ENCODE data around the gene LYPLA2.
"Not testable (repeated sequence)": the region's sequence is repeated elsewhere in the genome, so short reads cannot be mapped to it uniquely, and the experiment has no call there.

Gene LYPLA2

GRCh38 chr1:23774174-23774880 lies 16.6 kb upstream of the LYPLA2 start:
- in situ Hi-C loops (cut with HindIII; ENCODE audit: low pct_ligation_motif_present, low sequenced_read_pairs): no loop called here
- Histone ChIP-seq H3K4me3 (ENCODE audit: low read depth, low read length) (no peak overlapping the region), H3K36me3 (replicated peaks) (no peaks in the 10 kb centered on the region), H3K27ac (no peak overlapping the region), H3K27me3 (replicated peaks) (no peaks in the 10 kb centered on the region)
- TF ChIP-seq CTCF (IDR thresholded peaks at IDR 0.05; ENCODE audit: low read depth, low read length, missing control alignments): no peak
- no peak for DNase-seq

- H3K27ac ChIP-seq: no peak overlapping the region
- no peak for DNase-seq
- no peak for TF ChIP-seq CTCF (IDR thresholded peaks at IDR 0.05; ENCODE audit: low read depth, low read length, missing control alignments)
- H3K4me3 ChIP-seq (ENCODE audit: low read depth, low read length): no peak overlapping the region
- no peaks in the 10 kb centered on the region for H3K27me3 ChIP-seq (replicated peaks)
- in situ Hi-C loops (cut with HindIII; ENCODE audit: low pct_ligation_motif_present, low sequenced_read_pairs): no loop called here
- no peaks in the 10 kb centered on the region for H3K36me3 ChIP-seq (replicated peaks)
Measured at GRCh38 chr1:23776217-23776616, 14.7 kb upstream of the LYPLA2 start.

GRCh38 chr1:23777979-23778814 lies 12.7 kb upstream of the LYPLA2 start, which contains the start of gene PITHD1:
Gene PITHD1, plus strand, starts transcription at chr1:23778418. Its CDS starts 98 bp downstream, at chr1:23778516.
- peak; percentile 66 for DNase-seq
- in situ Hi-C loops (cut with HindIII; ENCODE audit: low pct_ligation_motif_present, low sequenced_read_pairs): no loop called here
- Histone ChIP-seq H3K27ac (peak within 1 kb of the TSS; percentile 75), H3K27me3 (replicated peaks) (no peaks in the 10 kb centered on the region), H3K36me3 (replicated peaks) (peaks cover 4% of the 10 kb centered on the region), H3K4me3 (ENCODE audit: low read depth, low read length) (peak within 1 kb of the TSS; percentile 83)
- no peak for TF ChIP-seq CTCF (IDR thresholded peaks at IDR 0.05; ENCODE audit: low read depth, low read length, missing control alignments)

- Histone ChIP-seq H3K27me3 (replicated peaks) (no peaks in the 10 kb centered on the region), H3K27ac (peak overlapping the region; percentile 75), H3K36me3 (replicated peaks) (peaks cover 11% of the 10 kb centered on the region), H3K4me3 (ENCODE audit: low read depth, low read length) (peak overlapping the region; percentile 83)
- DNase-seq: no peak
- no peak for TF ChIP-seq CTCF (IDR thresholded peaks at IDR 0.05; ENCODE audit: low read depth, low read length, missing control alignments)
- in situ Hi-C loops (cut with HindIII; ENCODE audit: low pct_ligation_motif_present, low sequenced_read_pairs): no loop called here
Measured at GRCh38 chr1:23779826-23780371, 11.0 kb upstream of the LYPLA2 start.

GRCh38 chr1:23783141-23783540 lies 7.8 kb upstream of the LYPLA2 start:
- in situ Hi-C loops (cut with HindIII; ENCODE audit: low pct_ligation_motif_present, low sequenced_read_pairs); H3K27me3 ChIP-seq (replicated peaks); DNase-seq; H3K4me3 ChIP-seq (ENCODE audit: low read depth, low read length); H3K27ac ChIP-seq: not testable (repeated sequence)
- H3K36me3 ChIP-seq (replicated peaks): peaks cover 27% of the 10 kb centered on the region

GRCh38 chr1:23784846-23785245 lies 6.1 kb upstream of the LYPLA2 start:
- H3K27ac ChIP-seq: no peak overlapping the region
- peaks cover 33% of the 10 kb centered on the region for H3K36me3 ChIP-seq (replicated peaks)
- no peak overlapping the region for H3K4me3 ChIP-seq (ENCODE audit: low read depth, low read length)
- no peaks in the 10 kb centered on the region for H3K27me3 ChIP-seq (replicated peaks)
- DNase-seq: no peak
- TF ChIP-seq CTCF (IDR thresholded peaks at IDR 0.05; ENCODE audit: low read depth, low read length, missing control alignments): no peak
- in situ Hi-C loops (cut with HindIII; ENCODE audit: low pct_ligation_motif_present, low sequenced_read_pairs): no loop called here
